GM19324 (cell line): Measurements from ENCODE around the gene CAPZA3.
"Not testable (repeated sequence)": the region's sequence is repeated elsewhere in the genome, so short reads cannot be mapped to it uniquely, and the experiment has no call there.

Source experiments
- ATAC-seq: cut with Tn5 transposase; IDR thresholded peaks from one replicate; pipeline ENCODE4 v1.9.1; 2021; ENCODE audit warnings: mild to moderate bottlenecking, moderate library complexity; ENCODE audit not compliant: unreplicated experiment, low FRiP score

CAPZA3 gene

GRCh38 chr12:18737819-18738218 is at the start of gene CAPZA3, which contains the start of gene PLCZ1:
TSS of gene CAPZA3 (plus strand) at chr12:18738119. CDS start at chr12:18738269, 150 bp downstream.
TSS of gene PLCZ1 (minus strand) at chr12:18738012. CDS start at chr12:18737371, 641 bp downstream.
- ATAC-seq: no peak

DNA sequence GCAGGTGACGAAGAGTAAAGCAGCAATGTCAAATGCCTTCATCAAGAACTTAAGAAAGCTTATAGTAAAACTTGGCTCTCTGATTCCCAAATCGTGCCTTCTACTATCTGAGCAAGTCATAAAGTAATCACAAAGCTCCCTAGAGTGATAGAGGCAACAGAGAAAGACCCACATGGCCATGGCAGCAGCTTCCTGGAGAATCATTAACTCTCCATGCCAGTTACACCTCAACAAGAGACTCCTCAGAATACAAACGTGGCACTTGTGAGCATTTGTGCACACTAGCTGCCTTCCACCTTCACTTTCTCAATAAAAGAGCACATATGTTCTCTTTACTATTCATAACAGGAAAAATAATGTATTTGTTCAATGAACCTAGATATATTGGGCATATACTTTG is 48.1 kb upstream of the CAPZA3 start:
- no peak for ATAC-seq

GRCh38 chr12:18690653-18691052 is 47.3 kb upstream of the CAPZA3 start:
- ATAC-seq: no peak

DNA sequence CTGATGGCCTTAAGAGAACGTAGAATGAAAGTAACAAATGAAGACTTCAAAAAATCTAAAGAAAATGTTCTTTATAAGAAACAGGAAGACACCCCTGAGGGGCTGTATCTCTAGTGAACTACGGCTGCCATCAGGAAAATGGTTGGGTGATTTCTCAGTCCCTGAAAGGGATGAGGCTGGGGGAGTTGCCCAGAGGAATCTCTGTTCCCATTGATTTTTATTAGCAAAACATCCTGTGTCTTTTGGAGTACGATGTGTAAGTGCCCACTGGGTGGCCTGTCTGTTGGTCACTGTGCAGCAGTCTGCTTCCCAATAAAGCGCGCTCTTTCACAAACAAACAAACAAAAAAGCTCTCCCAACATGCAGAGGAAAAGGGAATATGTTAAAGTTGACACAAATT is 43.9 kb upstream of the CAPZA3 start:
- ATAC-seq: not testable (repeated sequence)

DNA sequence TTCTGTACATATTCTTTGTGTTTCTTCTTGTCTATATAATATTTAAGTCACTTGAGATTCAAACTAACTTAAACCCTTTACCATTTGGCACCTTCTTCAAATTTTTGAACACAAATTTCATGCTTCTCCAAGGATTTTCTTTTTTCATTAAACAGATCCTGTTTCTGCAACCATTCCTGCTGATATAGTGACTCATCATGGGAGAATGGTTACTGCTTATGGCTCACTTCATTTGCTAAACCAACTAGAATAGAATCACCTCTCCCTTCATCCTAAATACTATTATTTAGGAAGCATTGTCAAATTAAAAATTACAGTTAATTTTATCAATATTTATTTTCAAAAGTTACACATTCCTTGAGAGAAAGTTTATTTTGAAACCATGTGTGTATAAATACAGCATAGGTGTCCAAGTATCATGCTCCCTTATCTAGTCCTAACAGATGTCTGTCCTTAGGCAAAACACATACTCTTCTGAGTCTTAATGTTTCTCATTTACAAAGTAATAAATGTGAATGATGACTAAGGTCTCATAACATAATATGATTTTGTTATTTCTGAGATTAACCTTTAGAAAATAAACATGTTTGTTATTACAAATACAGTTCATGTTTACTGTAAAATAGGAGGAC is 40.8 kb upstream of the CAPZA3 start:
- no peak for ATAC-seq

DNA sequence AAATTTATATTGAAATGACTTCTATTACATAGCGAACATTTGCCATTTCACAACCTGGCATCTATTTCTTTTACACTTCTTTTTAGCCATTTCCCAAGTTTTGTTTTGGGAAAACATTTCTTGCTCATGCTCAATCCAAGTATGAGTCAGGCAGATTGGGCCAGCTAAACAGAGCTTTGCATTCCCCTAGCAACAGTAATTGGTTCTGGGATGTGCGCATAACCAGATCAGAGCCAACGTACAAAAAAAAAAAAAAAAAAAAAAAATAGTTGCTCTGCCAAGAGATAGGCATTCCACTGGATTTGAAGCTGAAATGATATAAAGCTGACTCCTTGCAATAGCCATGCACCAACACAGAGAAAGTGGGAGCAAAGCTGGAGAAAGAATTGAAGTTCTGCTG is 37.6 kb upstream of the CAPZA3 start:
- no peak for ATAC-seq

DNA sequence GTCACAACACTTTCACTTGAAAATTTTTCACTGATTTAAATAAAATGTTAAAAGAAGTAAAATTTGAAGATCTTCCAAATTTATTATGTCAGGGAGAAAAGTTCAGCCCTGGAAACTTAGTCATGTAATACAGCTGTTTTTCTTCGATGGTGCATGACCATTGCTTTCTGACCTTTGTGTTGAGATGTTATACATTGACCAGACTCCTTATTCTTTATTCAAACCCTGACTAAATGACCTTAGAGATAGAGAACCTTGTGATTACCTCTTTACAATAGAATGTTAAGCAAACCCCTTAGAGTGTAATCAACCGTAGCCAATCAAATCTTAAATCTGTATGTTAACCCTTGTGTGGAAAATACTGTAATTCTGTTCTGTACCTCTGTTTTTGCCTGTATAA is 34.6 kb upstream of the CAPZA3 start:
- ATAC-seq: no peak

GRCh38 chr12:18703911-18704310 is 34.0 kb upstream of the CAPZA3 start:
- no peak for ATAC-seq

DNA sequence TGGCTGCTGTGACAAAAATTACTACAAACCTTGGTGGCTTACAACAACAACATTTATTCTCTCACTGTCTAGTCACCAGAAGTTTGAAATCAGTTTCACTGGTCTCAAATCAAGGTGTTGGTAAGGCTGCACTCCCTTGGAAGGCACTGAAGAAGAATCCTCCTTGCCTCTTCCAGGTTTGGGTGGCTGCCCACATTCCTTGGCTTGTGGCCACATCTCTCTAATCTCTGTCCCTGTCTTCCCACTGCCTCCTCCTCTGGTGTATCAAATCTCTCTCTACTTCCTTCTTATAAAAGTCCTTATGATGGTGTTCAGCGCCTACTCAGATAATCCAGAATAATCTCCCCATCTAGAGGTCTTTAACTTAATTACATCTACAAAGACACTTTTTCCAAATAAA is 31.1 kb upstream of the CAPZA3 start:
- ATAC-seq: no peak

GRCh38 chr12:18716236-18716635 is 21.7 kb upstream of the CAPZA3 start:
- no peak for ATAC-seq

GRCh38 chr12:18718462-18718861 is 19.5 kb upstream of the CAPZA3 start:
- ATAC-seq: no peak

- no peak for ATAC-seq
Observed at GRCh38 chr12:18719922-18720510, 17.9 kb upstream of the CAPZA3 start.

GRCh38 chr12:18720690-18721089 is 17.2 kb upstream of the CAPZA3 start:
- ATAC-seq: no peak

GRCh38 chr12:18721452-18721851 is 16.5 kb upstream of the CAPZA3 start:
- ATAC-seq: no peak

DNA sequence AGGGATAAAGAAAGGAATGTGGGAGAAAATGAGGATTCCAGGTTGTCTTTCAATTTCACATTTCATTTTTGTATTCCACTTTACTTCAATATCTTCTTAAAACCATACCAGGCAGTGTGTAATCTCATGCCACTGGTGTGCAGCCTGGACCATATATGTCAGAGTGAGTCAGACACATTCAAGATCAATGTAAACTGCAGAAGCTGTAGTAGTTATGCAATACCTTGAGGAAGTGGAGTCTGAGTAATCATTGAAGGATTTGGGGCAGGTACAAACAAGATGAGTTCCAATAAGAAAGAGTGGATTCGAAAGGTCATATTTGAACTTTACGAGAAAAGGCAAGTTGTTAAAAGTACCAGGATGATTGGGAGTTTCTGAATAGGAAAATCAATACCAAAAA is 14.2 kb upstream of the CAPZA3 start:
- ATAC-seq: no peak

DNA sequence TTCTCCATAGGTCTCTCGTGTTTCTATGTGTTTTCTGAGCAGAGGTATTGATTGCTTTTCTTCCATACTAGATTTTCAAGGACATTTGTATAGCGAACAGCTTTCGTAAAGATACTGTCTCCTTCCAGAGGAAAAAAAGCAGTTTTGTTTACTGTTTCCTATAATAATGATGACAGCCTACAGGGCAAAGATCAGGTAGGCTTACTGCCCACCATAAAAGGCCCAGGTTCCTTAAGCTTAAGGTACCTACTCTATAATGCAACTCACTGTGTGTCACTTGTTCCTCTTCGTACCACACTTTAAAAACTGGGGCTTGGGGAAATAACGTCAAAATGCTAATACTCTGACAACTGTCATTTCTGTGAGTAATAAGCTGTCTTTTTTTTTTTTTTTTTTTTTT is 6.8 kb upstream of the CAPZA3 start:
- ATAC-seq: no peak

GRCh38 chr12:18747895-18748294 is 10.0 kb downstream of the CAPZA3 start:
- ATAC-seq: no peak

GRCh38 chr12:18749386-18749957 is 11.6 kb downstream of the CAPZA3 start:
- ATAC-seq: no peak

DNA sequence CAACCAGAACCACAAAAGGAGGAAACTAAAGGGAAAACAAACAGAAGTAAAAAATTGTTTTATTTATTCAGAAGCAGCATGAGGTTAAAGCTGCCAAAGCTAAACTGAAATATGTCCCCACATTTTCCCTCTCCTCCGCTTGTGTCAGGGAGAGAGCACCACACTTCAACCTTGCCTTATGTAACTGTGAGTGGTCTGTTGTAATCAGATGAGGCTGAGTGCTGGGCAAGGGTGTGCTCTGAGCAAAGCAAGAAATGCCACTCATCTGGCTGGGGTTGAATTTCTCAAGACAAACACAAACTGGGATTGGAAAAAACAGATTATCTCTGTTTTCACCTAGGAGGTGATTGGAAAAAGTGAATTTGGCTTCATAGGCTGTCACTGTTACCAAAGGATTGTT is 12.2 kb downstream of the CAPZA3 start:
- ATAC-seq: no peak

DNA sequence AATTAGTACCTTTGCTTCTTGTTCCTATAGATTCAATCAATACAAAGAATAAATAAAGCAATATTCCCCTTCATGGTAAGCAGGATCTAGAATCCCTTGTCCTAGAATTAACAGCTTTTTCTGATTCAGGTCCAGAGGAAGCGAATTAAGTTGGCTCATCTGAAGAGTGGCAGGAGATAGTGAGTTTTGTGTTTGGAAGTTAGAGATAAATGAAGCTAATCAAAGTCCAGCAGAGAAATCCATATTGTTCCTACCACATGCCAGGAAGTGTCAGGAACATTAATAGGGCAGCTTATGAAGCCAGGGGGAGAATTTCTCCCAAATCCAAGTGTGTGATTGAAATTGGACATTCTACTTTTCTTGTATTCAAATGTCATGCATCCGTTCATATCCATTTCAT is 13.9 kb downstream of the CAPZA3 start:
- ATAC-seq: no peak

- ATAC-seq: no peak
Observed at GRCh38 chr12:18752280-18752920, 14.5 kb downstream of the CAPZA3 start.

GRCh38 chr12:18752947-18753346 is 15.0 kb downstream of the CAPZA3 start:
- ATAC-seq: no peak
